B cell (primary cell): ENCODE results near the gene CD151. TPM values are rescaled to one million over a fixed set of nuclear protein-coding genes. Genes with fewer than 3 reads are reported as not detected.

Experiments used
- ATAC-seq: fragments of 200-7000 bp; cut with Tn5 transposase; one replicate; pipeline ENCODE4 v1.10.0; 2021; ENCODE audit warnings: low read depth, mild to moderate bottlenecking, moderate number of reproducible peaks, moderate library complexity
- CTCF ChIA-PET: fragments of 350-600 bp; sonication (Branson Sonifier 250); formaldehyde crosslinking; loops from one replicate; lab custom pipeline; 2021; ENCODE audit warnings: antibody characterized with exemption, inconsistent platforms; lab: Charles Lee
- POLR2A ChIA-PET: fragments of 350-600 bp; sonication (Branson Sonifier 250); formaldehyde crosslinking; loops from one replicate; lab custom pipeline; 2021; ENCODE audit warnings: antibody characterized with exemption; lab: Charles Lee
- DNase-seq: peaks from one replicate; pipeline ENCODE4 v3.0.0; 2013
- H2AFZ ChIP-seq: 2 replicates; pipeline ENCODE4 v1.6.1; 2012; ENCODE audit warnings: mild to moderate bottlenecking, low read depth, low read length; ENCODE audit not compliant: insufficient read depth, poor library complexity, severe bottlenecking
- H3K27ac ChIP-seq, 2 donors: 1 replicate in 1 of 2; 2 replicates in 1 of 2; pipeline ENCODE4 v1.5.1; 2012 to 2013; ENCODE audit warnings: low read length in 2 of 2, mild to moderate bottlenecking in 2 of 2, moderate library complexity in 1 of 2
- H3K27me3 ChIP-seq, 4 experiments: fragments of 200-600 bp in 1 of 4; sonication (generic) in 1 of 4; replicated peaks in 1 of 4; 1 replicate in 2 of 4; 2 replicates in 2 of 4; pipeline versions ENCODE4 v1.6.1 to v1.7.0; 2013 to 2016; ENCODE audit warnings: low read length in 3 of 4, mild to moderate bottlenecking in 2 of 4, mixed read lengths in 1 of 4, moderate library complexity in 1 of 4; ENCODE audit not compliant: insufficient read depth in 4 of 4, control insufficient read depth in 3 of 4; ENCODE audit errors: control extremely low read depth in 1 of 4
- H3K36me3 ChIP-seq, 2 experiments: replicated peaks in 1 of 2; 1 replicate in 1 of 2; 2 replicates in 1 of 2; pipeline versions ENCODE4 v1.6.1 to v1.7.1; 2013; ENCODE audit warnings: low read length in 1 of 2; ENCODE audit not compliant: insufficient read depth in 2 of 2, control insufficient read depth in 1 of 2; ENCODE audit errors: control extremely low read depth in 1 of 2, extremely low read depth in 1 of 2
- H3K4me1 ChIP-seq, 2 donors: fragments of 200-600 bp in 1 of 2; sonication (generic) in 1 of 2; 1 replicate in 1 of 2; 2 replicates in 1 of 2; pipeline versions ENCODE4 v1.5.1 to v1.6.1; 2013 to 2017; ENCODE audit warnings: low read length in 2 of 2; ENCODE audit not compliant: control insufficient read depth in 2 of 2, insufficient read depth in 2 of 2
- H3K4me2 ChIP-seq: replicated peaks from 2 replicates; pipeline ENCODE3; 2012; ENCODE audit warnings: mild to moderate bottlenecking, low read depth, low read length; ENCODE audit not compliant: poor library complexity, severe bottlenecking
- H3K4me3 ChIP-seq, 5 experiments: fragments of 200-600 bp in 1 of 5; sonication (generic) in 1 of 5; 1 replicate in 3 of 5; 2 replicates in 2 of 5; pipeline versions ENCODE4 v1.5.1 to v1.7.0; 2011 to 2016; ENCODE audit warnings: low read length in 4 of 5, mild to moderate bottlenecking in 4 of 5, low read depth in 2 of 5, control low read depth in 1 of 5, moderate library complexity in 1 of 5; ENCODE audit not compliant: insufficient read depth in 1 of 5; ENCODE audit errors: control extremely low read depth in 1 of 5, extremely low read depth in 1 of 5
- H3K79me2 ChIP-seq: fragments of 200-600 bp; sonication (generic); one replicate; pipeline ENCODE4 v1.6.0; 2016; ENCODE audit warnings: low read length; ENCODE audit not compliant: control insufficient read depth, insufficient read depth
- H3K9ac ChIP-seq: fragments of 200-600 bp; sonication (generic); 2 replicates; pipeline ENCODE4 v1.6.1; 2017; ENCODE audit warnings: mild to moderate bottlenecking, low read length, moderate library complexity
- H3K9me3 ChIP-seq, 3 donors: one replicate each; pipeline versions ENCODE4 v1.6.1 to v1.7.1; 2013; ENCODE audit warnings: low read length in 2 of 3; ENCODE audit not compliant: control insufficient read depth in 2 of 3, insufficient read depth in 1 of 3; ENCODE audit errors: control extremely low read depth in 1 of 3
- H4K20me1 ChIP-seq: 2 replicates; pipeline ENCODE4 v1.6.0; 2012; ENCODE audit warnings: mild to moderate bottlenecking, low read length; ENCODE audit not compliant: insufficient read depth, control insufficient read depth, poor library complexity, severe bottlenecking
- H3K27ac Mint-ChIP-seq: one replicate; pipeline ENCODE4 v1.8.0; 2021; ENCODE audit warnings: mixed read lengths
- H3K27me3 Mint-ChIP-seq: one replicate; pipeline ENCODE4 v1.8.0; 2021; ENCODE audit warnings: mixed read lengths
- H3K4me1 Mint-ChIP-seq: one replicate; pipeline ENCODE4 v1.8.0; 2021; ENCODE audit warnings: mixed read lengths
- H3K4me3 Mint-ChIP-seq: one replicate; pipeline ENCODE4 v1.8.0; 2021; ENCODE audit warnings: mixed read lengths
- H3K9me3 Mint-ChIP-seq: one replicate; pipeline ENCODE4 v1.8.0; 2022; ENCODE audit warnings: mixed read lengths; ENCODE audit not compliant: insufficient read depth
- CTCF ChIP-seq: fragments of 200-600 bp; IDR thresholded peaks from one replicate; pipeline ENCODE4 v1.8.0; 2022; ENCODE audit warnings: antibody characterized with exemption, mild to moderate bottlenecking
- EZH2 ChIP-seq: IDR thresholded peaks from 2 replicates; pipeline ENCODE4 v1.6.1; 2012; ENCODE audit warnings: borderline replicate concordance, low read depth, mild to moderate bottlenecking, moderate library complexity, low read length; ENCODE audit not compliant: insufficient read depth, poor library complexity, severe bottlenecking
- WGBS: methylation state at CpG from one replicate; pipeline ENCODE4 v1.1.5; 2013; ENCODE audit warnings: missing lambda C conversion rate; ENCODE audit not compliant: insufficient coverage; 5-methylcytosine and 5-hydroxymethylcytosine counted together
- intact Hi-C: fragments of 100-400 bp; cut with micrococcal nuclease; formaldehyde crosslinking; loops from one replicate; pipeline ENCODE4 v1.10.0; 2022
- polyA plus RNA-seq: library from polyadenylated mRNA; depleted of rRNA; stranded (reverse); fragments of >200 nt; gene quantifications from 2 replicates; pipeline ENCODE4 v1.2.3, GENCODE V29; 2012
- total RNA-seq, 2 donors: library from RNA; stranded (reverse); fragments of 120-200 nt in 1 of 2; gene quantifications; 1 replicate in 1 of 2; 2 replicates in 1 of 2; pipeline versions ENCODE4 v1.2.3 to v1.2.4, GENCODE V29; 2013 to 2022

CD151 gene
- total and polyA plus RNA-seq, 2 donors (not counting 1 experiment from before 2014, with no cell fraction given): 24.4 to 25.5 TPM

GRCh38 chr11:855796-856195 is 23.0 kb downstream of the CD151 start:
- no peak overlapping the region for H3K9ac ChIP-seq
- no peaks in the 10 kb centered on the region for H3K36me3 ChIP-seq
- no peak for DNase-seq
- ChIA-PET CTCF (no interaction called here), POLR2A (no interaction called here)
- Mint-ChIP-seq H3K4me3 (no peak overlapping the region), H3K27ac (no peak overlapping the region), H3K4me1 (no peaks in the 10 kb centered on the region), H3K27me3 (peaks cover 3% of the 10 kb centered on the region), H3K9me3 (no peaks in the 10 kb centered on the region)
- no peaks in the 10 kb centered on the region for H4K20me1 ChIP-seq
- H3K27me3 ChIP-seq: no peaks in the 10 kb centered on the region
- H3K27ac ChIP-seq: no peak overlapping the region
- no peak overlapping the region for H2AFZ ChIP-seq
- TF ChIP-seq CTCF: no peak
- no peak for TF ChIP-seq EZH2
- whole genome bisulfite sequencing: 92% methylated on average over 12 of the region's 12 CpGs
- no peak overlapping the region for H3K4me2 ChIP-seq
- intact Hi-C loops: no loop called here
- H3K79me2 ChIP-seq: no peaks in the 10 kb centered on the region
- H3K4me1 ChIP-seq: no peaks in the 10 kb centered on the region
- no peaks in the 10 kb centered on the region for H3K9me3 ChIP-seq
- H3K4me3 ChIP-seq: no peak overlapping the region
- no peak for ATAC-seq

- ChIA-PET CTCF (no interaction called here), POLR2A (no interaction called here)
- H3K4me3 ChIP-seq: no peak overlapping the region
- no peak overlapping the region for H3K4me3 Mint-ChIP-seq
- H3K36me3 ChIP-seq: no peaks in the 10 kb centered on the region
- ATAC-seq (no peak), DNase-seq (no peak)
- no peaks in the 10 kb centered on the region for H3K4me1 ChIP-seq
- no peak overlapping the region for H3K27ac Mint-ChIP-seq
- no peaks in the 10 kb centered on the region for H3K27me3 ChIP-seq
- no peak overlapping the region for H3K27ac ChIP-seq
- H3K9ac ChIP-seq: no peak overlapping the region
- WGBS: 100% methylated on average over 3 of the region's 8 CpGs
- no peaks in the 10 kb centered on the region for H3K9me3 Mint-ChIP-seq
- no peaks in the 10 kb centered on the region for H3K79me2 ChIP-seq
- H3K4me1 Mint-ChIP-seq: no peaks in the 10 kb centered on the region
- H3K27me3 Mint-ChIP-seq: peaks cover 3% of the 10 kb centered on the region
- H4K20me1 ChIP-seq: no peaks in the 10 kb centered on the region
- H2AFZ ChIP-seq: no peak overlapping the region
- no peak overlapping the region for H3K4me2 ChIP-seq
- no peak for TF ChIP-seq CTCF
- TF ChIP-seq EZH2: no peak
- H3K9me3 ChIP-seq: no peaks in the 10 kb centered on the region
- intact Hi-C loops: no loop called here
Measured at GRCh38 chr11:856397-856796, 23.6 kb downstream of the CD151 start.
